ENCODE data around the gene TOM1L2.

Gene TOM1L2

DNA sequence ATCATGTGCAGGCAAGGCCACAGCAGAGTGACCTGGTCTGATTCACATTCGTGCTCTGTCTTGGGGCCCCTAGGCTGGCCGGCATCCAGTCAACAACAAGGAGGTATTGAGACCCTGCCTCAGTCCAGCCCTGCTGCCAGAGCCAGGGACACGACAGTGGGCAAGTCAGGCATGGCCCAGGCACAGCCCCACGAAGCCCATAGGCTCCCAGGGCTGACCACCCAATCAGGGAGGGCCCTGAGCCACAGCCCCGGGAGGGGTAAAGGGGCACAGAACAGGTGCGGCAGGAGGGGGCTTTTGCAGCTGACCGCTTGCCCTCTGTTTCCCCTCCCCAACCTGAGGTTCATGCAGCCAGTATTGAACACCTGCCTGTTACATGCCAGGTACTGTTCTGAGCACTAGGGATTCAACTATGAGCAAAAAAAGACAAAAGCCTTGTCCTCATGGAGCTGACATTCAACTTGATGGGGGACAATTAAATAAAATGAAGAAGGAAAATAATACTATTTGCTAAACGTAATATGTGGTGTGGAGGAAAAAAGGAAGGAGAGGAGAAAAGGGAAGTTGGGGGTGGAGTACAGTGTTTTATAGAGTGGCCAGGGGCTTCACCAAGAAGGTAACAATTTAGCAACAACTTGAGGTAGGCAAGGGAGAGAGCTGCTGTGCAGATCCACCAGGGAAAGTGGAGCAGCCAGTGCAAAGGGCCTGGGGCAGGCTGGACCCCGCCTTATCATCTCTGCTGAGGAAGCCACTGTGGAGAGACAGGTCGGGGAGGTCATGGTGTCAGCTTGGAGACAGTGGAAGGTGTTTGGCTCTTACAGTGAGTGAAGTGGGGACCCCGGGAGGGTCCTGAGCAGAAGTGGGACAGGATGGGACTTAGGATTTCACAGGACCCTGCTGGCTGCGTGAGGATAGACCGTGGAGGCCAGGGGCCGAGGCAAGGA lies 6.6 kb upstream of the TOM1L2 start:
- H3K79me2 ChIP-seq (ENCODE audit: insufficient read depth, low read depth), result no peaks in the 10 kb centered on the region
- H3K27ac ChIP-seq, result no peak overlapping the region
- no peak overlapping the region for H3K9ac ChIP-seq
- no peak overlapping the region for H2AFZ ChIP-seq (ENCODE audit: low read depth)
- TF ChIP-seq, protein P1, sequence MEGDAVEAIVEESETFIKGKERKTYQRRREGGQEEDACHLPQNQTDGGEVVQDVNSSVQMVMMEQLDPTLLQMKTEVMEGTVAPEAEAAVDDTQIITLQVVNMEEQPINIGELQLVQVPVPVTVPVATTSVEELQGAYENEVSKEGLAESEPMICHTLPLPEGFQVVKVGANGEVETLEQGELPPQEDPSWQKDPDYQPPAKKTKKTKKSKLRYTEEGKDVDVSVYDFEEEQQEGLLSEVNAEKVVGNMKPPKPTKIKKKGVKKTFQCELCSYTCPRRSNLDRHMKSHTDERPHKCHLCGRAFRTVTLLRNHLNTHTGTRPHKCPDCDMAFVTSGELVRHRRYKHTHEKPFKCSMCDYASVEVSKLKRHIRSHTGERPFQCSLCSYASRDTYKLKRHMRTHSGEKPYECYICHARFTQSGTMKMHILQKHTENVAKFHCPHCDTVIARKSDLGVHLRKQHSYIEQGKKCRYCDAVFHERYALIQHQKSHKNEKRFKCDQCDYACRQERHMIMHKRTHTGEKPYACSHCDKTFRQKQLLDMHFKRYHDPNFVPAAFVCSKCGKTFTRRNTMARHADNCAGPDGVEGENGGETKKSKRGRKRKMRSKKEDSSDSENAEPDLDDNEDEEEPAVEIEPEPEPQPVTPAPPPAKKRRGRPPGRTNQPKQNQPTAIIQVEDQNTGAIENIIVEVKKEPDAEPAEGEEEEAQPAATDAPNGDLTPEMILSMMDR (conservative IDR thresholded peaks at IDR 0.05; ENCODE audit: low read depth, low read length), result no peak
- H3K36me3 ChIP-seq (ENCODE audit: insufficient read depth), result no peaks in the 10 kb centered on the region
- no peaks in the 10 kb centered on the region for H3K4me1 ChIP-seq (ENCODE audit: low read depth, poor library complexity, severe bottlenecking)
- H3K4me2 ChIP-seq, result no peak overlapping the region
- H4K20me1 ChIP-seq (ENCODE audit: insufficient read depth), result no peaks in the 10 kb centered on the region
- H3K27me3 ChIP-seq (ENCODE audit: insufficient read depth, low read depth), result no peaks in the 10 kb centered on the region
- H3K4me3 ChIP-seq (IDR thresholded peaks at IDR 0.05; ENCODE audit: insufficient read depth, low read depth, low read length), result no peak overlapping the region

DNA sequence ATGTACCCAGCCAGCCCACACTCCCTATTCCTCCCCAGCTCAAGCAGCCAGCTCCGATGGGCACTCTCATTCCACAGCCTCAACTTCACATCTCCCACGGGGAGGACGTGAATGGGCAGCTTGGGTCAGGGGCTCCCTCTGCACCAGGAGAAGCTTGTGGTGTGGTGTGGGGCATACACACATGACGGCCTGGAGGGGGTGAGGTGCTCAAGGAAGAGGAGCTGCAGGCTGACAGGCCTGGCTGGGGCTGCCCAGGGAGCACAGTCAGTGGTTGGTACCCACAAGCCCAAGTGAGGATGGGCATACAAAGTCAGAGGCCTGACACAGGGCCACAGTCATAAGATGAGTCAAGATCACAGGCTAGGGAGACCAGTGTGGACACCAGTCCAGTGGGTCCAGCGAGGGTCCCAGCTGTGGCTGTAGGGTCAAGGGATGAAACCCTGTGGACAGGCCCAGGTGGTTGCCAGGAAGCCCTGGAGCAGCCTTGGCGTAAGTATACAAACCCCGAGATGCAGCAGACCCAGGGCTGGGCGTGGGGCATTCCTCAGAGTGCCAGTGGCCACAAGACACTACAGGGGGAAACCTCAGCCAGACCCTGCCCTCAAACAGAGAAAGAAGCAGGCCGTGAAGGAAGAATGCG lies 4.9 kb upstream of the TOM1L2 start:
- no peaks in the 10 kb centered on the region for H3K27me3 ChIP-seq (ENCODE audit: insufficient read depth, low read depth)
- no peaks in the 10 kb centered on the region for H4K20me1 ChIP-seq (ENCODE audit: insufficient read depth)
- no peak overlapping the region for H3K27ac ChIP-seq
- no peaks in the 10 kb centered on the region for H3K36me3 ChIP-seq (ENCODE audit: insufficient read depth)
- H3K4me2 ChIP-seq, result no peak overlapping the region
- H2AFZ ChIP-seq (ENCODE audit: low read depth), result no peak overlapping the region
- H3K4me1 ChIP-seq (ENCODE audit: low read depth, poor library complexity, severe bottlenecking), result peaks cover 4% of the 10 kb centered on the region
- H3K79me2 ChIP-seq (ENCODE audit: insufficient read depth, low read depth), result no peaks in the 10 kb centered on the region
- no peak overlapping the region for H3K9ac ChIP-seq
- H3K4me3 ChIP-seq (IDR thresholded peaks at IDR 0.05; ENCODE audit: insufficient read depth, low read depth, low read length), result no peak overlapping the region
- TF ChIP-seq, protein P1 (conservative IDR thresholded peaks at IDR 0.05; ENCODE audit: low read depth, low read length), result no peak

DNA sequence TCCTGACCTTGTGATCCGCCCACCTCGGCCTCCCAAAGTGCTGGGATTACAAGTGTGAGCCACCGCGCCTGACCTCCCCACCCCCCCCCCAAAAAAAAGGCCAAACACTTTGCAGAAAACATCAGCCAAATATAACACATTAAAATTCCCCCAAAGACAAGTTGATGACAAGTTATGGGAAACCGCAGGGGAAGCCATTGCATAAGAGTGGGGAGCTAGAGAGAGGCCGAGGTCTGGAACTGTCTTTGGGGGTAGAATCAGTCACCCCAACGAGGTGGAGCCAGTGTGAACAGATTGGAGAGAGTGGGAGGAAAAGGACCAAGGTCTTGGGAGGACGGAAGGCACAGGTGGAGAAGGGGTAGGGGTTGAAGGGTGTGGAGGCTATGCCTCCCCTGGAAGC lies 3.2 kb upstream of the TOM1L2 start:
- Histone ChIP-seq H3K79me2 (ENCODE audit: insufficient read depth, low read depth) (no peaks in the 10 kb centered on the region), H3K27me3 (ENCODE audit: insufficient read depth, low read depth) (no peaks in the 10 kb centered on the region), H3K4me1 (ENCODE audit: low read depth, poor library complexity, severe bottlenecking) (peaks cover 15% of the 10 kb centered on the region), H3K36me3 (ENCODE audit: insufficient read depth) (no peaks in the 10 kb centered on the region), H2AFZ (ENCODE audit: low read depth) (no peak overlapping the region), H4K20me1 (ENCODE audit: insufficient read depth) (no peaks in the 10 kb centered on the region), H3K4me2 (no peak overlapping the region), H3K27ac (no peak overlapping the region), H3K9ac (no peak overlapping the region), H3K4me3 (IDR thresholded peaks at IDR 0.05; ENCODE audit: insufficient read depth, low read depth, low read length) (no peak overlapping the region)
- TF ChIP-seq, protein P1 (conservative IDR thresholded peaks at IDR 0.05; ENCODE audit: low read depth, low read length), result no peak

DNA sequence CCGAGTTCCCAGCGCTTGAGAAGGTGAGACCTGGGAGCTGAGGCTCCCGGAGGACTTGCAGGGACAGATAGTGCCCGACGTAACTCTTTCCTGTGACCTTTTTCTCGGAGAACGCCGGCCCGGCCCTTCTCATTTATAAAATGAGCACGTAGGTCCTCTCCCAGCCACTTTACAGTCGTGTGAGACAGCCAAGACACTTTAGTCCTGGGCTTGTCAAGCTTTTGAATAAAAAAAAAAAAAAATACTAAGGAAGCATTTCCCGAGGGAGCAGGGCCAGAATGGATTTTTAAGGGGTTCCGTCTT lies 703 bp upstream of the TOM1L2 start:
- peak overlapping the region; percentile 83 for H2AFZ ChIP-seq (ENCODE audit: low read depth)
- no peaks in the 10 kb centered on the region for H3K36me3 ChIP-seq (ENCODE audit: insufficient read depth)
- H3K27me3 ChIP-seq (ENCODE audit: insufficient read depth, low read depth), result no peaks in the 10 kb centered on the region
- no peaks in the 10 kb centered on the region for H4K20me1 ChIP-seq (ENCODE audit: insufficient read depth)
- H3K4me2 ChIP-seq, result peak overlapping the region; percentile 94
- H3K79me2 ChIP-seq (ENCODE audit: insufficient read depth, low read depth), result no peaks in the 10 kb centered on the region
- peaks cover 16% of the 10 kb centered on the region for H3K4me1 ChIP-seq (ENCODE audit: low read depth, poor library complexity, severe bottlenecking)
- H3K27ac ChIP-seq, result no peak overlapping the region
- H3K4me3 ChIP-seq (IDR thresholded peaks at IDR 0.05; ENCODE audit: insufficient read depth, low read depth, low read length), result no peak overlapping the region
- TF ChIP-seq, protein P1 (conservative IDR thresholded peaks at IDR 0.05; ENCODE audit: low read depth, low read length), result no peak
- peak overlapping the region; percentile 22; the same call in 1 of the 2 replicates for H3K9ac ChIP-seq
